Activated CD4-positive, CD25-positive, alpha-beta regulatory T cell treated with anti-CD3 and anti-CD28 coated beads, Interleukin-2, amount 50 U/mL, for 24 hours (primary cell): ENCODE results near the gene PLEKHA7.
A peak's percentile ranks its signal among the peaks of the same experiment; 100 is the strongest.
"Not testable (repeated sequence)": the region's sequence is repeated elsewhere in the genome, so short reads cannot be mapped to it uniquely, and the experiment has no call there.

ENCODE experiments used
- ATAC-seq, 2 donors: fragments of 150-1000 bp; cut with Tn5 transposase; one replicate each; pipeline ENCODE4 v1.10.0; 2021; ENCODE audit warnings: mild to moderate bottlenecking in 1 of 2, moderate library complexity in 1 of 2

PLEKHA7 gene

GRCh38 chr11:17014321-17014832, at the start of gene PLEKHA7:
TSS of gene PLEKHA7 (minus strand) at chr11:17014414. CDS start at chr11:17014401, 13 bp downstream.
- peak; percentile 27 to 28 for ATAC-seq

DNA sequence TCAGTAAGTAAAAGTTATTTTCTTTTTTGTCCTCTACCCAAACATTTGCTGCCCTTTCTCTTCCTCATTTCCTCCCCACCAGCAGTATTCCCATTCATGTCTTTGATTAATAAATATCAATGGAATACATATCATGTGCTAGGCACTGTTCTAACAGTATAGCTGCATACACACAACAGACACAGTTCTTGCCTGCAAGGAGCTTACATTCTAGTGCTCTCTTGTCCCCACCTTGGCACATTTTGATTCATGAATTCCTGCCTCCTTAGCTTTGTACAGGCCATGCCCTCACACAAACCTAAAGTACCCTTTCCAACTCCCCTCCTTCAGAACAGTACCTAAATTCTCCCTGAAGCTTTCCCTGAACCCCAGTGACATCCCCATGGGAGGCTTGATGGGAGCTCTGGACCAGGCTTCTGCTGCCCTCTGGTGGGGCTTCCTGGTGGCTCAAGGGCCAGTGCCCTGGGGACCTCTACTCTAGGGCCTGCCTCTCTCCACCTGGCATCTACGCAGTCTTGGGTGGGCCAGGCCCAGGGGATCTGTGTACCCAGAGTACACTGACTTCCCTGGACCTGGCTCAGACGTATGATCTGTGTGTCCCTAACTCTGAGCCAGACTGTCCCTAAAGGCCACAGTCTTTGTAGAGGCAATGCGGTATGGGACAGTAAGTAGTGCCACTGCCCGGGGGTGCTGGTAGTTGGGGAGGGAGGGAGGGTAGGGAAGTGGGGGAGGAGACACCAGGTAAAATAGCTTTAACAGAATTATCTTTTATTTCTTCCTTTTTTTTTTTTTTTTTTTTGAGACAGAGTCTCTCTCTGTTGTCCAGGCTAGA, 49.2 kb upstream of the PLEKHA7 start:
- ATAC-seq, result peak; percentile 72 to 76

GRCh38 chr11:17051146-17051545, 36.9 kb upstream of the PLEKHA7 start:
- ATAC-seq, result not testable (repeated sequence)

DNA sequence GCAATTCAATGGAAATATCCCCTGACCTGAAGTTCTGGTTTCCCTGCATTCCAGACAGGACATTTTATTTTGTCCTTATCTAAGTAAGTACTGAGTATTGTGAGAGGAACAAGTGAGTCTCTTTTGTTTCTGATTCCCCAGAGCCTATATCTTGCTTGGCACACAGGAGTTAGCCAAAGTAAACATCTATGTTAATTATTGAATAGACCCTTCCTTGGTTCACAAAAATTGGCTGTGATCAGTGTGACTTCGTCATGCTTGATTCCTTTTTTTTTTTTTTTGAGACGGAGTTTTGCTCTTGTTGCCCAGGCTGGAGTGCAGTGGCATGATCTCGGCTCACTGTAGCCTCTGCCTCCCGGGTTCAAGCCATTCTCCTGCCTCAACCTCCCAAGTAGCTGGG, 34.3 kb upstream of the PLEKHA7 start:
- not testable (repeated sequence) for ATAC-seq

DNA sequence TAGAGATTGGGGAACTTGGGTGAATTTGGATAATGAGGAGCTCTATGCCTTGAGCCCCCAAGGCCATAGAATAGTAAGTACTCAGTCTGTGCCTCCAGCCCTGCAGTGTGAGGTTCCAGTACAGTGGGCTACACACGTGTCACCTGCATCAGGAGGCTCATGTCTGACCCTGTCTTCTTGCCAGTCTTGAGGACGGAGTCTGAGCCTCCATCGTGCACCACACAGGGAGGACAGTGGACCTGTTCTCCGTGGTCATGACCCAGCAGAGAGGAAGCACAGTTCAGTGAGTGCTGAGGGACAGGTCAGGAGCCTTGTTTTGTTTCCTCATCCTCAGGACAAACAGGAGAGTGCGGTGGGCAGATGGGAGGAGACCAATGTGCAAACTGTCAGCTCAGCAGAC, 32.5 kb upstream of the PLEKHA7 start:
- no peak for ATAC-seq

- no peak for ATAC-seq
These were observed 22.7 kb upstream of the PLEKHA7 start for GRCh38 chr11:17036666-17037658.

DNA sequence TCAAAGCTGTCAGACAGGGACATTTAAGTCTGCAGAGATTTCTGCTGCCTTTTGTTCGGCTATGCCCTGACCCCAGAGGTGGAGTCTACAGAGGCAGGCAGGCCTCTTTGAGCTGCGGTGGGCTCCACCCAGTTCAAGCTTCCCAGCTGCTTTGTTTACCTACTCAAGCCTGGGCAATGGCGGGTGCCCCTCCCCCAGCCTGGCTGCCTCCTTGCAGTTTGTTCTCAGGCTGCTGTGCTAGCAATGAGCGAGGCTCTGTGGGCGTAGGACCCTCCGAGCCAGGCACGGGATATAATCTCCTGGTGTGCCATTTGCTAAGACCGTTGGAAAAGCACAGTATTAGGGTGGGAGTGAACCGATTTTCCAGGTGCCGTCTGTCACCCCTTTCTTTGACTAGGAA, 19.8 kb upstream of the PLEKHA7 start:
- ATAC-seq, result not testable (repeated sequence)

DNA sequence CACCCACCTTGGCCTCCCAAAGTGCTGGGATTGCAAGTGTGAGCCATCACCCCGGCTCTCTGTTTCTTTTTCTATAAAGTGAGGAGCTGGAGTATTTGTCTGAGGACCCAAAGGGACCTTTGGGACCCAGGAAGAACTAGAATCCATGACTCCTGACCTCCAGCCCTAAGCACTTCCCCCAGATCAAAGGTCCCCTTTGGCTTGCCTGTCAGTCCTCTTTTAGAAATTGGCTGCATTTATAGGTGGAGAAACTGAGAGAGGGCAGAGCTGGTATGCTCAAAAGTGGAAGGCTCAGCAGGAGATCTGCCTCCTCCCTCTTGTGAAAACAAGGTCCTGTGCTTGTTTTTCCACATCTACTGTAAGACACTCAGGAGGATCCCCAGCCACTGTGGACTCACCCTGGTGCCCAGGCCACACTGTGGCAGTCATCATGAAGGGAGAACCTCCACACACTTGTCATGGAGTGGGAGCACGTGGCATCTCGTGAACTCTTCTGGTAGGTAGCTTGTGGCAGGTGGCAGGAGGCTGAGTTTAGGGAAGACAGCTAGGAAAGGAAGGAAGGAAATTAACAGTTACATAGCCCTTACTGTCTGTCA, 12.4 kb upstream of the PLEKHA7 start:
- ATAC-seq, result no peak

DNA sequence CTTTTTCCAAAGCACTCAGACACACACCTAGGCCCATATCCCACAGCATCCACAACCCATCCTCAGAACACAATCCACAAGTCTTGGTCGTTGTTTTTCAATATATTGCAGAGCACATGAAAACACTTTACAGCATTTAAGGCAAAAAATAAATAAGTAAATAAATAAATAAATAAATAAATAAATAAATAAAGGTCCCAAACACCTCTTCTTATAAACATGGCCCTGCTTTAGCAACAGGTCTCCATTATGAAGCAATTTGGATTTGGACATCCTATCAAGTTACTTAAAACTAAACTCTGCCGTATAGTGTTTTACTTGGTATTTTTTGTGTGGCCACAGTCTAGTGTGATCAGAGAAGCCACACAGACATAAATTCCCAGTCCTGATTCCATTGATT, 10.7 kb upstream of the PLEKHA7 start:
- no peak for ATAC-seq

DNA sequence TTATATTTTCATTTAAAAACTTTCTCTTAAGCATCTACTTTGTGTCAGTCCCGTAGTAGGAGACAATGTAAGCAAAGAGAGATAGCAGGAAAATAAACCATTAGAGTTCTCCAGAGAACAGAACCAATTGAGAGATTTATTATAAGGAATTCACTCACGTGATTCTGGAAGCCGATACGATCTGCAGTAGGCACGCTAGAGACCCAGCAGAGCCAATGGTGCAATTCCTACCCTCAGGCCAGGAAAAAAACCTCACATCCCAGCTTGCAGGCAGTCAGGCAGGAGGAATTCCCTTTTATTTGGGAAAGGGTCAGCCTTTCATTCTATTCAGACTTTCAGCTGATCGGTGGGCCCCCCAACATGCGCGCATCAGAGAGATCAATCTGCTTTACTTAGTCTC, 7.3 kb upstream of the PLEKHA7 start:
- no peak for ATAC-seq

DNA sequence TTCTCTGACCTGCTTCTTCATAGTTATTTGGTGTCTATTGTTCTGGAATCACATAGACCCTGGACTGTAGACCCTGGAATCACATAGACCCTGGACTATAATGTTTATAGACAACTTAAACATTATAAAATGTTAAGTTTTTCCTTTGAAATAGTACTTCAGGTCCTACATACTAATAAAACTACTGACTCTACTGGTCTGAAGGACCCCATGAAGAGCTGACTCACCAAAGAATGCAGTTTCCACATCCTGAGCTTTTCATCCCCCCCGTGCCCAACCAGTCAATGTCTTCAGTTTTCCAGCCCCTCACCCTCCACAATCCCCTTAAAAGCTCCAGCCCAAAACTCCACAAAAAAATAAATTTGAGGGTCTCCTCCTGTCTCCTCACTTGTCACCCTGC, 6.6 kb upstream of the PLEKHA7 start:
- ATAC-seq, result no peak

- ATAC-seq, result no peak
These were observed 5.0 kb upstream of the PLEKHA7 start for GRCh38 chr11:17019232-17019631.

GRCh38 chr11:17015627-17016126, 1.5 kb upstream of the PLEKHA7 start:
- no peak for ATAC-seq

GRCh38 chr11:17014833-17015626, 816 bp upstream of the PLEKHA7 start:
- ATAC-seq, result no peak

- peak; percentile 28 to 36 for ATAC-seq
These were observed 480 bp downstream of the PLEKHA7 start for GRCh38 chr11:17013548-17014320.

DNA sequence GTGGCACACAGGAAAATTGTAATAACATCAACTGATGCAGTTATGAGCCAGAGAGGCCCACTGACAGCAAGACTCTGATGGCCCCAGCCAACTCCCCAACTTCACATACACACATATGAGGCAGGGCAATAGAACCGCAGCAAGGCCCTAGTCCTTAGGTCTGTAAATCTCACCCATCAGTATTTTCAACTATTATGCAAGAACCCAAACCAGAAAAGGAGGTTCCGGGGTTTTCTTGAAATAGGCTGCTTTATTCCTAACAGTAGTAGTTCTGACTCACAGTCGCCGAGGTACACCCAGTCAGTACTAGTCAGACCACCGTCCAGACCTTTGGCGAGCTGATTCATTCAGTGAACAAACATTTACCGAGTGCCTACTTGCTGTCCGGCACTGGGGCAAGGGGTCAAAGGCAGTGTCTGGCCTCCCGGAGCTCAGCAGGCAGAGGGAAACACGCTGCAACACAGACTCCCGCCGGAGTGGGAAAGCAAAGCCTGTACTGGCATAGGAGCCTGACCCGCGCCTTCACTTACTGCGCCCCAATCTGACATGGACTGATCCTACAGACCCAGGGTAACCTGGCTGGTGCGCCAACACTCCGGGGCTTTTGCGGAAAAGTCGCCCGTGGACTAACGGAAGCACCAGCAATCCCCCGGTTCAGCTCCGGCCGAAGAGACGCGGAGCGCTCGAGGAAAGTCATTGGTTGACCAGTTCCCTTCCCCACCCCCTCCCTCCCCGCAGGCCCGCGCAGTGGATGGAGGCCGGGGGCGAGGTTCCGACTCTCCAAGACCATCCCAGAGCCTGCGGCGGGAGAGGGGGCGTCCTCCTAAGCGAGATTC, 1.3 kb downstream of the PLEKHA7 start:
- ATAC-seq, result peak in 1 of 2 donors; percentile 27

GRCh38 chr11:17012179-17012578, 2.0 kb downstream of the PLEKHA7 start:
- ATAC-seq, result no peak

GRCh38 chr11:17010851-17011420, 3.3 kb downstream of the PLEKHA7 start:
- ATAC-seq, result no peak

GRCh38 chr11:17008099-17008498, 6.1 kb downstream of the PLEKHA7 start:
- ATAC-seq, result no peak

- ATAC-seq, result no peak
These were observed 8.6 kb downstream of the PLEKHA7 start for GRCh38 chr11:17005646-17006045.
